RWPE1 (cell line): Measurements from ENCODE around the gene KCNMB4.

Source experiments
- CTCF ChIA-PET: fragments of 350-600 bp; sonication (Branson Sonifier 250); formaldehyde crosslinking; extraction: SDS; loops from one replicate; lab custom pipeline; 2021; lab: Yijun Ruan, JAX
- POLR2A ChIA-PET: fragments of 400-600 bp; formaldehyde crosslinking; extraction: SDS; loops from one replicate; lab custom pipeline; 2020; ENCODE audit warnings: antibody characterized with exemption; ENCODE audit not compliant: low non-redundant PET; lab: Yijun Ruan, JAX
- DNase-seq: peaks from one replicate; pipeline ENCODE4 v3.0.0; 2012; ENCODE audit warnings: low spot score
- H3K27ac ChIP-seq: fragments of 450-650 bp; 2 replicates; pipeline ENCODE4 v1.5.1; 2017
- TF ChIP-seq, protein P1 (sequence below): fragments of 450-650 bp; conservative IDR thresholded peaks from 2 replicates; pipeline ENCODE4 v1.5.1; 2017; ENCODE audit warnings: low read depth, mild to moderate bottlenecking

KCNMB4 gene

DNA sequence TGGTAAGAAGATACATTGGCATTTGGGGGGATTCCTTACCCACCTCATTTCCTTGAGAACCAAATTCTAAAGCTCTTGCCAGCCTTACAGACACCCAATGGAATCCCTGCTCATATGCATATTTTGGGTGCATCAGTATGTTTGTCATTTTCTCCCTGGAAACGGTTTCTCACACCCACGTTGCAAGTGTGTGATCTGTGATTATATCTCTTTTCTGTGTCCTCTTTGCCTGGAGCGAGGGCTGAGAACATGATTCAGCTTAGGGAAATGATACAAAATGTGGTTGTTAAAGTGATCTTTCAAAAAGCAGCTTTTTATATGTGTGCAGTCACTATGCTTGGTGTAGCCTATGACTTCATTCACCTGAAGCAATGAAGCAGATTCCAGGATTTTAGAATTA lies 52.0 kb downstream of the KCNMB4 start:
- no peak overlapping the region for H3K27ac ChIP-seq
- TF ChIP-seq, protein P1, sequence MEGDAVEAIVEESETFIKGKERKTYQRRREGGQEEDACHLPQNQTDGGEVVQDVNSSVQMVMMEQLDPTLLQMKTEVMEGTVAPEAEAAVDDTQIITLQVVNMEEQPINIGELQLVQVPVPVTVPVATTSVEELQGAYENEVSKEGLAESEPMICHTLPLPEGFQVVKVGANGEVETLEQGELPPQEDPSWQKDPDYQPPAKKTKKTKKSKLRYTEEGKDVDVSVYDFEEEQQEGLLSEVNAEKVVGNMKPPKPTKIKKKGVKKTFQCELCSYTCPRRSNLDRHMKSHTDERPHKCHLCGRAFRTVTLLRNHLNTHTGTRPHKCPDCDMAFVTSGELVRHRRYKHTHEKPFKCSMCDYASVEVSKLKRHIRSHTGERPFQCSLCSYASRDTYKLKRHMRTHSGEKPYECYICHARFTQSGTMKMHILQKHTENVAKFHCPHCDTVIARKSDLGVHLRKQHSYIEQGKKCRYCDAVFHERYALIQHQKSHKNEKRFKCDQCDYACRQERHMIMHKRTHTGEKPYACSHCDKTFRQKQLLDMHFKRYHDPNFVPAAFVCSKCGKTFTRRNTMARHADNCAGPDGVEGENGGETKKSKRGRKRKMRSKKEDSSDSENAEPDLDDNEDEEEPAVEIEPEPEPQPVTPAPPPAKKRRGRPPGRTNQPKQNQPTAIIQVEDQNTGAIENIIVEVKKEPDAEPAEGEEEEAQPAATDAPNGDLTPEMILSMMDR: no peak
- ChIA-PET POLR2A (no interaction called here), CTCF (no interaction called here)
- no peak for DNase-seq

DNA sequence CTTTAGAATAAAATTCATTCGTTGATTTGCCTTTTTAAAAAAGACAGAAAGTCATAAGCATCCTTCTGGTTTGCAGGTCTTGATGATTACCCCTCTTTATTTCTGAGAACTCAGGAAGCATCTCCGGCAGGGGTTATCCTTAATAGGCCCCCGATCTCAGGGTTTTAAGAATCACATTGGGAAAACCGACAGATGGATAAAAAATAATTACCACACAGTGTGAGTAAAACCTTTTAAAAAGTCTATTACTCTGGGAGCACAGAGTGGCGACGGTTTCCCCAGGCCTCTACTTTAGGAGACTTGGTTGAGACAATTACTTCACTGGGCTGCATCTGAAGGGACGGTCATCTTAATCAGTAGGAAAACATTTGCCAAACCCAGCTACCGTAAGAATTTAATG lies 56.5 kb downstream of the KCNMB4 start:
- TF ChIP-seq, protein P1: no peak
- CTCF ChIA-PET: no interaction called here

DNA sequence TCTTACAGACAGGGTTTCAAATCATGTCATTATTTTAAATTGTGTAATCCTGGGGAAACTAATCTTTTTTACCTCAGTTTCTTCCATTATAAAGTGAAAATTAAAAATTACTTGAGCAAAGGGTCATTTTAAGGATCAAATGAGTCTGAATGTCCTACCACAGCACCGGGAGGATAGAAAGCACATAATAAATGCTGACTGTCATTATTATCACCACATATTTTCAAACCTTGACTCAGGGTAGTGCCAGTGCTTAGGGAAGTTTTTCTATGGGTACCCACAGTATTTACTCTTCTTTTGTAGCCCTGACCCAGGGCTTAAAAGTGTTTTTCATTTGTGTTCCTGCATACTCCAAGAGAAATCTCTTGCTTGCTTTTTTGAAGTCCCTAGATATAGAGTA lies 60.5 kb downstream of the KCNMB4 start:
- ChIA-PET POLR2A (no interaction called here), CTCF (no interaction called here)
- no peak for DNase-seq
- H3K27ac ChIP-seq: no peak overlapping the region
- TF ChIP-seq, protein P1: no peak

More for the DNA sequence above, 56.5 kb downstream of the KCNMB4 start:
- no peak for DNase-seq
- POLR2A ChIA-PET: no interaction called here
- H3K27ac ChIP-seq: no peak overlapping the region

DNA sequence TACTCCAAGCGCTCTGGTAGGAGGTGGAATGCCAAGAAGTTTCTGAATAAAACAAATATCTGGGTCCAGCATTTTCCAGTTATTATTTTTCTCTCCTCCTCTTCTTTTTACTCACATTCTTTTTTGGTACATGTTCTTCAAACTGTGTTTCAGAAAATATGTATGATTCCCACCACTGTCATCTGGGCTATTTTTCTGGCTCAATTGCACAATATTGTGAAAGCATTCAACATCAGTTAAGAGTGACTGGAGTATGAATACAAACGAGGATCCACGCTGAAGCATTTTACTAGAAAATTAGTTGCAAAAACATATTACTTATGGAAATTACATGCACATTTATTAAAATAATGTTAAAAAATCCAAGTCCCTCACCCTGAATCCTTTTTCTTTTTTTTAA lies 61.5 kb downstream of the KCNMB4 start:
- H3K27ac ChIP-seq: no peak overlapping the region
- TF ChIP-seq, protein P1: no peak
- POLR2A ChIA-PET: no interaction called here
- CTCF ChIA-PET: no interaction called here
- no peak for DNase-seq

DNA sequence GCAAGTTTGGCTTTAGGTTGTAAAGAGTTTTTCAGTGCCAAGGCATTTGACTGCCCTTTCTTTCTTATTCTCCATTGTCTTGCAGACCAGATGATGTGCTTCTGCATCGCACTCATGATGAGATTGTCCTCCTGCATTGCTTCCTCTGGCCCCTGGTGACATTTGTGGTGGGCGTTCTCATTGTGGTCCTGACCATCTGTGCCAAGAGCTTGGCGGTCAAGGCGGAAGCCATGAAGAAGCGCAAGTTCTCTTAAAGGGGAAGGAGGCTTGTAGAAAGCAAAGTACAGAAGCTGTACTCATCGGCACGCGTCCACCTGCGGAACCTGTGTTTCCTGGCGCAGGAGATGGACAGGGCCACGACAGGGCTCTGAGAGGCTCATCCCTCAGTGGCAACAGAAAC lies 64.3 kb downstream of the KCNMB4 start:
- POLR2A ChIA-PET: no interaction called here
- DNase-seq: no peak
- CTCF ChIA-PET: no interaction called here
- TF ChIP-seq, protein P1: no peak
- H3K27ac ChIP-seq: no peak overlapping the region

DNA sequence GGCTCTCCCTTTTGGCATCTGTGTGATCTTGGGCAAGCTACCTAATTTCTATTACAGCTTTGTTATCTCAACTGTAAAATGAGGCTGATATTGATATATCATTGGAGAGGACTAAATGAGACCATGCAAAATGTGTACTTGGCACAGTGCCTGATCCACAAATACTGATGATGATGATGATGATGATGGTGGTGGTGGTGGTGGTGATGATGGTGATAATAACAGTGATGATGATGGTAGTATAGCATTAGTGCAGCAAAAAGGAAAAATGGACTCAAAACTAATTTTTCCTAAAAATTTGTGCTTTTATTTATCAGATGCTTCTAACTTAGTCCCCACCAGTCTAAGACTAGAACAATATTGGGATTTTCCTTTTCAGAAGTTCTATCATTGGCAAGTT lies 70.7 kb downstream of the KCNMB4 start:
- ChIA-PET POLR2A (no interaction called here), CTCF (interaction anchor here (1.1 kb wide), 1 partner anchor 30 kb away, joined by 9 read pairs; no protein-coding TSS in a partner anchor)
- TF ChIP-seq, protein P1: no peak
- H3K27ac ChIP-seq: no peak overlapping the region
- no peak for DNase-seq
